GM11168 (cell line): ENCODE measurements around the gene MMP23B.
"Not testable (repeated sequence)": the region's sequence is repeated elsewhere in the genome, so short reads cannot be mapped to it uniquely, and the experiment has no call there.

ENCODE experiments used
- in situ Hi-C: fragments of 300-500 bp; cut with MboI; formaldehyde crosslinking; loops from one replicate; pipeline ENCODE4 v1.12.0; 2022; ENCODE audit warnings: low sequenced_read_pairs; ENCODE audit not compliant: unreplicated experiment

The MMP23B gene

DNA sequence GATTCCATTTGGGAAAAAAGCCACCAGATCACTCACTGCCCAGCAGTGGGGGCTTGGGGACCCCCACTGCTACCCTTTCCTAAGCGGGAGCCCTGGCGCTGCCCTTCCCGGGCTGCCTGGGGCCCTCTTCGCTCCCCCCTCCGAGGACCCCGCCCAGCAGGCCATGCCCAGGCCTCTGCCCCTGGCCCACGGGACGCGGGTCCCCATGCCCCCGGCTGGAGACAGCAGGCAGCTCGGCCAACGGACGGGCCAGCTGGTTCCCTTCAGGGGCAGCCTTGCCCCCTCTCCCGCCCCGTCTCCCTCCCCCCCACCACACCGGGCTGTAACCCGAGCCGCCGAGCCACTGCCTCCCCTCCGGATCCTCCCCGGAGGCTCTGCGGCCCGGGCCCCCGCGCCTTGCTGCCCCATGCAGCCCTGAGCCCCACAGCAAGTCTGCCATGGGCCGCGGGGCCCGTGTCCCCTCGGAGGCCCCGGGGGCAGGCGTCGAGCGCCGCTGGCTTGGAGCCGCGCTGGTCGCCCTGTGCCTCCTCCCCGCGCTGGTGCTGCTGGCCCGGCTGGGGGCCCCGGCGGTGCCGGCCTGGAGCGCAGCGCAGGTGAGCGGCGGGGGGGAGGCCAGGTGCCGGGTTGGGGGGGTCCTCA is at the start of gene MMP23B:
Gene MMP23B, plus strand, starts transcription at position 392 of the 639 bp plus-strand sequence. Its CDS starts 46 bp downstream, at position 438.
- in situ Hi-C loops = no loop called here

- in situ Hi-C loops = no loop called here
Measured at GRCh38 chr1:1582585-1583346, 49.2 kb upstream of the MMP23B start.

DNA sequence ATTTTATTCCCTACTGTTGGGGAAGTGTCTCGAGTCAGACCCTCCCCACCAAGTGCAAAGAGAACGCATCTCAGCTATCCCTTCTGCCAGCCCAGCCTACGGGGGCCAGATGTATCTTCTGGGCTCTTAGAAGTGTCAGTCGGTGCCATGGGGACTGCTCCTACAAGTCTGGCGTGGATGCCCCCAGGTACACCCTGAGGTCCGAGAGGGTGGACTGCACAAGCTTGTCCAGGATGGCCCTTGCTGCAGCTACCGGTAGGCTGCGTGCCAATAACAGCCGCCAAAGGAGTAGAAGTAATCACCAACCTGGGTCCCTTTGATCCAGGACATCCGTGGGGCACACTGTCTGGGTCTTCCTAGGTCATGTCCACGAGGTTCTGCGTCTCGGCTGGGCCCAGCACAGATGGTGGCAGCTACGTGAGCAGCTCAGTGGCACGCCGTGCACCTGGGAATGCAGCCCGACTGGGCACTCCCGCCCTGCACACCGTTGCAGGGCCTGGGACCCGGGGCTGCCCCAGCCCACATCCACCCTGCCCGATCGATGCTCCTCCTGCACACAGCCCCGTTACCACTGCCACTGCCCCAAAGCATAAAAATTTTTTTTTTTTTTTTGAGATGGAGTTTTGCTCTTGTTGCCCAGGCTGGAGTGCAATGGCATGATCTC is 48.5 kb upstream of the MMP23B start:
- in situ Hi-C loops = no loop called here

DNA sequence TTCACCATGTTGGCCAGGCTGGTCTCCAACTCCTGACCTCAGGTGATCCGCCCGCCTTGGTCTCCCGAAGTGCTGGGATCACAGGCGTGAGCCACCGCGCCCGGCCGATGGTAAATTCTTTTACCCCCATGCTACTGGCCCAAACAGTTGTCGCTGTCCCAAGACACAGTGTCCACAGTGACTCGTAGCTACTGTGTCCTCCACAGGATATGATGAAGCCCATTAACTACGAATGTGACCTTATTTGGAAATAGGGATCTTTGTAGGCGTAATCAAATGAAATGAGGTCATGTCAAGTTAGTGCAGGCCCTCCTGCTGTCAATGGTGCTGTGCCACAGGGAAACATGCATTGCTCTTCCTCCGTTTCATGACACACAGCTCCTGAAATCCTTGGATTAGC is 40.5 kb upstream of the MMP23B start:
- in situ Hi-C loops = no loop called here

DNA sequence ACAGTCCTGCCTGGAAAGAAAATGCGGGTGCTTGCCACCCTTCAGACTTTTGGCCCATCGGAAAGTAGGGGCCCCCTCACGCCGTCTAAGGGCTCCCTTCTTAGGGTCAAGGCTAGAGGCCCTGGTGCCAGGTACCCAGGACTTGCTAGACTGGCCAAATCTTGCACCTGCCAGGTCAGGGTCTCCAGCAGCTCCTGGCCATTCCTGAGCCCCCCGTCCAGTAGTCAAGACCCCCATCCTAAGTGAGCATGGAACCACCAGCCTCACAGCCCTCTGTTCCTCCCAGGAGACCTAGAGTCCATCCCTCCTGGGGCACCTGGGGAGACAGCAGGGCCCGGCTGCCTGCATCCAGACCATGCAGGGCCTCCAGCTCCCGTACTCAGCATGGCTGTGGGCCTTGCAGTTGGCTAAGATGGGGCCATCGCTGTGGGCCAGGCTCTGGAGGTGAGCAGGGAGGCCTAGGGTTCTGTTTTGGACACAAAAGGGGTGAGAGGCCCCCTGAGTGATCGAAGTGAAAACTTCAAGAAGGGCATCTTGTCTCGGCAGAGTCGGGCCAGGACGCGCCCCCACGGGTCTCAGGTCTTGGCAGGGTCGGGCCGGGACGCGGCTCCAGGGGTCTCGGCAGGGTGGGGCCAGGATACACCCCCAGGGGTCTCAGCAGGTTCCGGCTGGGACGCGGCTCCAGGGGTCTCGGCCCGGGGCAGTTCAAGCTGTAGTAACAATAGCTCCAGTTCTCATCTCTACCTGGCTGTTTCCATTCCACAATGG is 38.0 kb upstream of the MMP23B start:
- in situ Hi-C loops = no loop called here

- in situ Hi-C loops = no loop called here
Measured at GRCh38 chr1:1594602-1595260, 37.2 kb upstream of the MMP23B start.

DNA sequence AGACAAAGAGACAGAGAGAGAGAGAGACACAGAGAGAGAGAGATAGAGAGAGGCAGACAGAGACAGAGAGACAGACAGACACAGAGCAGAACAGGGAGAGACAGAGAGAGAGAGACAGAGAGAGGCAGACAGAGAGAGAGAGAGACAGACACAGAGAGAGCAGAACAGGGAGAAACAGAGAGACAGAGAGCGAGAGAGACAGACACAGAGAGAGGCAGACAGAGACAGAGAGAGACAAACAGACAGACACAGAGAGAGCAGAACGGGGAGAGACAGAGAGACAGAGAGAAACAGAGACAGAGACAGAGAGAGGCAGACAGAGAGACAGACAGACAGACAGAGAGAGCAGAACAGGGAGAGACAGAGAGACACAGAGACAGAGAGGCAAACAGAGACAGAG is 36.6 kb upstream of the MMP23B start:
- in situ Hi-C loops = not testable (repeated sequence)

DNA sequence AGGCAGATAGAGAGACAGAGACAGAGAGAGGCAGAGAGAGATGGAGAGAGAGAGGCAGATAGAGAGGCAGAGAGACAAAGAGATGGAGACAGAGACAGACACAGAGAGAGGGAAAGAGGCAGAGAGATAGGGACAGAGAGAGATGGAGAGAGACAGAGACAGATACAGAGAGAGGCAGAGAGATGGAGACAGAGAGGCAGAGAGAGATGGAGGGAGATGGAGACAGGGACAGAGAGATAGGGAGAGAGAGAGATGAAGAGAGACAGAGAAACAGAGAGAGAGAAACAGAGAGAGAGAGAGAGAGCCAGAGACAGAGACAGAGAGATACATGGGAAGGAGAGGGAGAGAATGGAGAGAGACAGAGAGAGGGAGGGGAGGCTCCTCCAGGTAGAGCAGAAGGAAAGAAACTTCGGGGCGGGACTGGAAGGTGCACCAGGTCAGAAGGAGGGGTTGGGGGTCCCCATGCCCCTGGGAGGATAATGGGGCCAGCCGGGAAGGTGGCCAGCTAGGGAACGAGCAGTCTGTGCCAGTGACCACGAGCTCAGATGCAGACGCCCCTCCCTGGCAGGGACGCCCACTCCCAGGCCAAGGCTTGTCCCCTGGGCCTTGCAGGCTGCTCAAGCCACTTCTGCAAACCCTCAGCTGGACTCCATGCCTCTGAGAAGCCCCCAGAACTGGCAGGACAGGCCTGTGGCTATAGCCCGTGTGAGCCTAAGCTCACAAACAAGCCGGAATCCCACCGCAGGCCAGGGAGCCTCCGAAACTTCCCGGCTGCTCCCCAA is 35.3 kb upstream of the MMP23B start:
- in situ Hi-C loops = no loop called here

DNA sequence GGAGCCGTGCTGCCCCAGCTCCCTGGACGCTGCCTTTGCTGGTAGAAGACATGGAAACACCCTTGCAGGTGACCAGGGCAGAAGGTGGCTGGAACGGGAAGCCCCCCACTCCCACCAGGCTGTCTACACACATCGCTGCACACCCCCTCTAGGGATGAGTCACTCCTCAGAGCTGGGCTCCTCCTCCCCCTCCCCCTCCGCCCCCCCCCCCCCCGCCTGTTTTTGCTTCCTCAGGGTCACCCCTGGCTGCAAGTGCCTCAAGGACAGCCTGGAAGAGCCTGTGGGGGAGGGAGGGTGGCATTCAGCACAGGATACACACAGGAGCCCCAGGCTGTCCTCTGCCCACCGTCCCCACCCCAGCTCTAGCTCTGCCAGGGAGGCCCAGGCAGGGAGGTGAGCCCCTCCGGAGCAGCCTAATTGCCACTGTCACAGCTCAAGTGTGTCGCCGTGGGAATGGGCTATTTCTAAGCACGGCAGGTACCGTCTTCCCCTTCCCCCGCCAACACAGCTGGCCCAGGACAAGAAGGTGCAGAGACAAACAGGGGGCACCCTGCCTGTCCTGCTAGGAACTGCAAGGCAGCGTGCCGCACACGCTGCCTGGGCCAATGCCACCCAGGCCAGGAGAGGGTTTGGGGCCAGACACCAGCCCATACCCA is 34.6 kb upstream of the MMP23B start:
- in situ Hi-C loops = no loop called here

DNA sequence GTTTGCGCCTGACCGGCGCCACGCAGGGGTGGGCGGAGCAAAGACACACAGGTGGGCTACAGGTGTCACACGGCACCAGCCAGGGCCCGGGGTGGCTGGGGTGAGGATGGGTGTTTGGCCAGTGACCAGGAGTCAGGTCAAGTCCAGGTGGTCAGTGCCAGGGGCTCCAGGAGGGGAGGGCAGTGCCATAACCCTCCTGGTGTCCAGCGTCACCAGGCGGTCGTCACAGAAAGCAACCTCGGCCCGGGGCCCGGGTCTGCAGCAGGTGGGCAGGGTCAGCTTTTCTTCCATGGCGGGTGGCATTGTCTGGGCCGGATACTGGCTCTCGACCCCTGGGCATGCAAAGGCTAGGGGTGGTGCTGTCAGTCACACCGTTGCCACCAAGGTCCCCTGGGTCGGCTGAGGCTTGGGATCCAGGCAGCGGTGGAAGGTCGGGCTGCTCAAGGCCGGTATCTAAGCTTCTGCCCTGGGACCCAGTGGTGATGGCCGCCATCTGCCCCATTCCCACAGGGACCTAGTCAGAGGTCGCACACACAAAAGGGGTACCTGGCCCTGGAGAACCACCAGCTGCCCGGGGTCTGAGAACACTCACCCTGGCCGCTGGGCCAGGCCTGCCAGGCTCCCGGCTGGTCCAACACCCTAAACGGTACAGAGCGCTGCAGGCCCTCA is 33.8 kb upstream of the MMP23B start:
- in situ Hi-C loops = no loop called here

- in situ Hi-C loops = no loop called here
Measured at GRCh38 chr1:1598720-1599029, 33.3 kb upstream of the MMP23B start.

- in situ Hi-C loops = no loop called here
Measured at GRCh38 chr1:1599030-1599934, 32.7 kb upstream of the MMP23B start.

DNA sequence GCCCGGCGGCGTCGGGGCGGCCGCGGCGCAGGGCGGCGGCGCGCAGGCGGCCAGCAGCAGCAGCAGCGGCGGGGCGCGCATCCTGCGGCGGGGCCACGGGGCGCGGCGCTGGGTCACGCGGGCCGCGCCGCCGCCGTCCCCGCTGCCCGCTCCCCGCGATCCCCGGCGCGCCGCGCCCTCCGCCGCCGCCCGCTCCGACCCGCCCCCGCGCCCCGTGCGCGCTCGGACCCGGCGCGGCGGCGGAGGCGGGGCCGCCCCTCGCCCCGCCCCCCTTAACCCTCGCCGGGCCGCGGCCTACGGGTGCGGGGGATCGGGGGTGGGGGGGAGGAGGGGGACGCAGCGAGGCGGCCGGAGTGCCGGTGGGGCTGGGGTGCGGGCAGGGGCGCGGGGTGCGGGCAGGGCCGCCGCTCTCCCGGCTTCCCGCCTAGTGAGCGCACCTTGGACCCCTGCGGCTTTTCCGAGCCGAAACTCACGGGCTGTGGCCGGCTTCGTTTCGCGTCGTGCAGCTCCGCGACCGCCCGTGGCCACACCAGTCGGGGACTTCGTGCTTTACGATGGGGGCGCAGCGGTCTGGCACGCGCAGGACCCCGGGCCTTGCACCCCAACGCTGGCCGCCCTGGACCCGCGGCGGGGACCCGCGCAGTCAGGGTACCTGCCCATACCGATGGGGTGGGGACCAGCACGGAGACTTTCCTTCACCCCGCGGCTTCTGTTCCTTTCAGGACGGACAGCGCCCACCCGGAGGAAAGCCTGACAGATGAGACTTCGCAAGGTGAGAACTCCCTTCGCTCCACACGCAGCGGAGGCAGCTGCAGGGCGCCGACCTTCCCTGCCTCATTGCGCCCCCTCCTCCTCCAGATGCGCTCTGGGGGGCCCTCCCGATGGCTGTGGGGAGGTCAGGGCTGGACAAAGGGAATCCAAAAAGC is 31.8 kb upstream of the MMP23B start, which contains the start of gene FNDC10:
Gene FNDC10, minus strand, starts transcription at position 201 of the 926 bp plus-strand sequence. Its CDS starts 120 bp downstream, at position 81.
- in situ Hi-C loops = no loop called here

DNA sequence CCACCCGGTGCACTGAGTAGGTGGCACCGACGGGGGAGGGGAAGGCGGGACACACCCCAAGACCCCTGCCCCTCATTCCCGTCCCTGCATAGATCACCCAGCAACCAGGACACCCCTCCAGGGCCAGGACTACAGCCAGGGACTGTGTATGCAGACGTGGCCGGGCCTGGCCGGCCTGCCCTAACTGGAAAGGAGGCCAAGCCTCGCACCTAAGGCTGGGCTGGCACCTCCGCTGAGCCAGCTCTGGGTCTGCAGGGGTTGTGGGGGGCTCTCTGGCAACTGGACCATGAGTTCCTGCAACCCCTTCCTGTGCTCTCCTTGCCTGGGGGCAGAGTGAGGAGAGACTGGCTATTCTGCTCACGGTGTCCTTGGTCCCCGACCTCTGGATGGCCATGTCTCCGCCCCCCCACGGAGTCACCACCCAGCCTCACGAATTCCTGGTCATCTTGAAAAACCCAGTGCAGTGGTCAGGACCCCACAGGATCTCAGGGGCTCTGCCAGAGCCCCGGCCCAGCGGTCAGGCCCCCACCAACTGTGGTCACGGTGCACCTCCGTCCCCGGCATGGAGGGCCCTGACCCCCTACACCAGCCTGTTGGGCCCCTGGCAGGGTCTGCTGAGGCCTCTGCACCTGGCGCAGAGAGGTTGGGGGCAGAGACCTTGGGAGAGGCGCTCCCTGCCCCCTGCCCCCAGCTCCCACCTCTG is 31.0 kb upstream of the MMP23B start:
- in situ Hi-C loops = no loop called here

DNA sequence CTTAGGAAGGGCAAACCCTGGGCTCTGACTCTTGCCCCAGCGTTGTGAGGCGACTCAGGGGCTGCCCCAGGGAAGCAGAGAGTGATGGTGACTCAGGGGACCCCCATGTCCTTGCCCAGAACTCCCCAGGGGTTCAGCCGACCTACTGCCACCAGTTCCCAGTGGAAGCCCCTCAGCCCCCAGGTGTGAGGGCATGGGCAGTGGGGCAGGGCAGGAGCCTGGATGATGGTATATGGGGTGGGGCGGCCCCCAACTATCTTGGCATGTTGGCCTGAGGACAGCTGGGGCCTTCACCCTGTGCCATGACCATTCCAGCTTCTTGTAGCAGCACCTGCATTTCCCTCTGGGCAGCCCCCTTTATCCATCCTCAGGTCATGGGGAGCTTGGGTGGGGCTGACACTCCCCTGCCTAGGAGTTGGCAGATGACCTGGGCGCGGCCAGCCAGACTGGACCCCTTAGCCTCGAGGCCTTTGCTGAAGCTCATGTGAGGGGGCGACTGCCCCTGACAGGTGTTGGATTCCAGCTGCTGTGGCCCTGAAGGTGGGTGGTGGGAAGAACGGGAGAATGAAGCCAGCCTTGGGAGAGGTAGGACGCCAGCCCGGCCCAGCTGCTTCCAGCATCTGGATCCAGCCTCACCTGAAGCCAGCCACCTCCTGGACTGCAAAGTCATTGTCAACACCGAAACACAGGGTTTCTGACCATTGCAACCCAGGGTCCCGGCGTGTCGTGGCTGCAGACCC is 30.2 kb upstream of the MMP23B start:
- in situ Hi-C loops = no loop called here
